K562 (cell line): ENCODE data around the gene MBD3. TPM values are rescaled to one million over a fixed set of nuclear protein-coding genes. Genes with fewer than 3 reads are reported as not detected.
A peak's percentile ranks its signal among the peaks of the same experiment; 100 is the strongest.

Experiments used
- ATAC-seq: fragments of 200-7000 bp; cut with Tn5 transposase; 3 replicates; pipeline ENCODE4 v1.9.1; 2020; ENCODE audit warnings: moderate library complexity
- BruUV-seq: library from RNA; stranded (reverse); fragments of 400-500 nt; replicated peaks from 2 replicates; lab custom pipeline; 2021; lab: Mats Ljungman, UMichigan
- CTCF ChIA-PET: fragments of 300-600 bp; formaldehyde crosslinking; extraction: SDS; loops from one replicate; lab custom pipeline; 2021; ENCODE audit warnings: low intra/inter-chr PET ratio; lab: Yijun Ruan, JAX
- POLR2A ChIA-PET: fragments of 300-600, 350-650 bp; sonication (Branson Sonifier 250); formaldehyde crosslinking; extraction: SDS; loops from one replicate; lab custom pipeline; 2021; ENCODE audit warnings: antibody characterized with exemption, inconsistent platforms; lab: Yijun Ruan, JAX
- DNase-seq, 4 experiments: peaks; one replicate each; pipeline versions ENCODE4 v3.0.0 to v3.0.0-alpha.2; 2011 to 2018; ENCODE audit warnings: low spot score in 3 of 4, mixed read lengths in 3 of 4; ENCODE audit errors: extremely low read depth in 1 of 4
- FAIRE-seq: peaks from 2 replicates; lab custom pipeline; 2011; peaks lifted over from hg19 to GRCh38; lab: Jason Lieb, UNC
- H2AFZ ChIP-seq: 2 replicates; pipeline ENCODE4 v1.6.0; 2011; ENCODE audit warnings: low read depth, low read length, control low read depth, inconsistent platforms
- H3K27ac ChIP-seq: fragments of 200-600 bp; 3 replicates; pipeline ENCODE4 v1.8.0; 2011; ENCODE audit warnings: low read depth, mild to moderate bottlenecking, control low read depth, inconsistent platforms, low read length, moderate library complexity, mixed read lengths; ENCODE audit errors: extremely low read depth
- H3K27me3 ChIP-seq, 2 experiments: fragments of 300-600 bp in 1 of 2; 2 replicates in 1 of 2; 3 replicates in 1 of 2; pipeline versions ENCODE4 v1.6.0 to v1.8.0; 2011; ENCODE audit warnings: inconsistent platforms in 2 of 2, low read length in 2 of 2, mild to moderate bottlenecking in 1 of 2, mixed read lengths in 1 of 2, moderate library complexity in 1 of 2; ENCODE audit not compliant: control insufficient read depth in 2 of 2, insufficient read depth in 2 of 2
- H3K36me3 ChIP-seq: fragments of 300-600 bp; 3 replicates; pipeline ENCODE4 v1.8.0; 2011; ENCODE audit warnings: mild to moderate bottlenecking, low read length, inconsistent platforms; ENCODE audit not compliant: control insufficient read depth, insufficient read depth
- H3K4me1 ChIP-seq, 2 experiments: fragments of 200-600 bp in 1 of 2; replicated peaks in 1 of 2; 2 replicates in 1 of 2; 3 replicates in 1 of 2; pipeline versions ENCODE4 v1.5.1 to v1.8.0; 2011; ENCODE audit warnings: inconsistent platforms in 2 of 2, low read length in 2 of 2, mild to moderate bottlenecking in 1 of 2, mixed read lengths in 1 of 2, moderate library complexity in 1 of 2; ENCODE audit not compliant: control insufficient read depth in 2 of 2, insufficient read depth in 2 of 2
- H3K4me2 ChIP-seq: 2 replicates; pipeline ENCODE4 v1.6.1; 2011; ENCODE audit warnings: low read length, control low read depth, inconsistent platforms, mixed read lengths; ENCODE audit not compliant: insufficient read depth
- H3K4me3 ChIP-seq: fragments of 200-600 bp; sonication (generic), shearing (Covaris generic); 2 replicates; pipeline ENCODE4 v1.5.1; 2016; ENCODE audit warnings: control low read depth, inconsistent platforms
- H3K79me2 ChIP-seq: fragments of 200-600 bp; 3 replicates; pipeline ENCODE4 v1.8.0; 2011; ENCODE audit warnings: low read length, inconsistent platforms; ENCODE audit not compliant: control insufficient read depth, insufficient read depth
- H3K9ac ChIP-seq, 2 experiments: 2 replicates each; pipeline versions ENCODE4 v1.6.0 to v1.6.1; 2011; ENCODE audit warnings: low read depth in 2 of 2, low read length in 2 of 2, control low read depth in 1 of 2, inconsistent platforms in 1 of 2, mild to moderate bottlenecking in 1 of 2, mixed read lengths in 1 of 2; ENCODE audit not compliant: insufficient read depth in 1 of 2
- H3K9me1 ChIP-seq: one replicate; pipeline ENCODE4 v1.6.0; 2011; ENCODE audit warnings: inconsistent platforms, mild to moderate bottlenecking, low read length, moderate library complexity; ENCODE audit not compliant: control insufficient read depth, insufficient read depth
- H3K9me3 ChIP-seq: replicated peaks from 2 replicates; pipeline ENCODE4 v1.5.1; 2011; ENCODE audit warnings: low read depth, low read length, inconsistent platforms; ENCODE audit not compliant: control insufficient read depth, insufficient read depth
- H4K20me1 ChIP-seq: replicated peaks from 2 replicates; pipeline ENCODE4 v1.6.1; 2011; ENCODE audit warnings: low read length, inconsistent platforms, mixed read lengths; ENCODE audit not compliant: control insufficient read depth, insufficient read depth
- GABPB2 ChIP-seq: fragments of 250-450 bp; sonication (Bioruptor Pico); conservative IDR thresholded peaks from 2 replicates; pipeline ENCODE4 v1.5.1; 2021; ENCODE audit warnings: mild to moderate bottlenecking
- NCOA4 ChIP-seq: fragments of 450-650 bp; IDR thresholded peaks from 2 replicates; pipeline ENCODE4 v1.6.1; 2018; ENCODE audit warnings: mild to moderate bottlenecking; ENCODE audit not compliant: partially characterized antibody
- POLR2G ChIP-seq: fragments of 200-400 bp; formaldehyde crosslinking; IDR thresholded peaks from 2 replicates; pipeline ENCODE4 v1.6.1; 2017; ENCODE audit warnings: low read depth, mild to moderate bottlenecking, antibody characterized with exemption, low read length, moderate library complexity
- SNRNP70 ChIP-seq: fragments of 200-400 bp; formaldehyde crosslinking; optimal IDR thresholded peaks from 2 replicates; pipeline ENCODE3; 2017; ENCODE audit warnings: low read depth, low read length
- YY1 ChIP-seq, 3 experiments: IDR thresholded peaks; 2 replicates each; pipeline ENCODE4 v1.6.1; 2011; ENCODE audit warnings: low read length in 2 of 3, mild to moderate bottlenecking in 2 of 3, moderate library complexity in 2 of 3, borderline replicate concordance in 1 of 3, control low read depth in 1 of 3, low read depth in 1 of 3; ENCODE audit not compliant: insufficient read depth in 3 of 3, insufficient replicate concordance in 2 of 3, control insufficient read depth in 1 of 3, insufficient read length in 1 of 3; ENCODE audit errors: extremely low read depth in 1 of 3
- WGBS: fragments of 100-300 bp; shearing (Covaris generic); methylation state at CpG from one replicate; pipeline ENCODE4 v1.1.6; 2016; ENCODE audit warnings: low coverage, mixed read lengths; ENCODE audit not compliant: insufficient coverage; ENCODE audit errors: missing lambda C conversion rate; 5-methylcytosine and 5-hydroxymethylcytosine counted together
- in situ Hi-C: fragments of 300-500 bp; cut with MboI; formaldehyde crosslinking; loops from 4 replicates; pipeline ENCODE4 v1.15.0; 2018; ENCODE audit warnings: inconsistent platforms, mixed read lengths
- intact Hi-C: fragments of 100-400 bp; cut with micrococcal nuclease; formaldehyde crosslinking; loops from 2 replicates; pipeline ENCODE4 v1.14.2; 2022
- polyA plus RNA-seq, 8 experiments: library from polyadenylated mRNA; depleted of rRNA in 4 of 8; stranded (reverse) in 5 of 8; unstranded in 3 of 8; fragments of >200 nt; fragmentation: Nextera tagmentation in 2 of 8; fragmentation: Illumina TruSeq in 1 of 8; extraction: Ambion mirVana in 2 of 8; extraction: Trizol in 1 of 8; gene quantifications; 2 replicates each; pipeline versions ENCODE4 v1.2.1 to v1.2.3, GENCODE V29; 2011 to 2014; ENCODE audit warnings: inconsistent platforms in 1 of 8, missing spikeins in 1 of 8
- total RNA-seq, 7 experiments: library from RNA; depleted of rRNA in 6 of 7; stranded (reverse); fragments of >200 nt in 6 of 7; fragmentation: Illumina TruSeq in 2 of 7; extraction: Trizol in 2 of 7; gene quantifications; 2 replicates each; pipeline versions ENCODE4 v1.2.1 to v1.2.3, GENCODE V29; 2011 to 2021; ENCODE audit warnings: low replicate concordance in 1 of 7

MBD3 gene
- total and polyA plus RNA-seq, 9 of the 15 experiments (the other 6 are each of a cell fraction or from before 2014, with no cell fraction given): 0.24 to 137 (median 30.9) TPM

DNA sequence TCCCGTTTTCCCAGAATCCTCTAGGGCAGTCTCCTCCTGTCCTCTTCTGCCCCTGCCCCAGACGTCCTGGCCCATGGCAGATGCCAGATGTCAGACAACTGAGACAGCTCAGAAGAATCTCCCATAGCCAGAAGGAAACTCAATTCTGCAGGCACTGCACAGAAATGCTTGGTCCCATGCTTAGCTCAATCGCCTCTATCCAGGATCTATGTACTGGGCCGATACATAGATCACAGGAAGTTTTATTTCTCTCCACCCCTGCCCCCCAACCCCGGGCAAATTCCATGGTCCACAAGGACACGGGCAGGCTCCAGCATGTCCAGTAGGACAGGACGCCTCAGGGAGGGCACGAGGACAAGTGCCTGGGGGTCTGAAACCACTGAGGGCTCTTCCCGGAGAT is 4.8 kb downstream of the MBD3 start:
- Histone ChIP-seq H3K27ac (no peak overlapping the region), H3K9ac (no peak overlapping the region), H3K9me1 (no peaks in the 10 kb centered on the region)

DNA sequence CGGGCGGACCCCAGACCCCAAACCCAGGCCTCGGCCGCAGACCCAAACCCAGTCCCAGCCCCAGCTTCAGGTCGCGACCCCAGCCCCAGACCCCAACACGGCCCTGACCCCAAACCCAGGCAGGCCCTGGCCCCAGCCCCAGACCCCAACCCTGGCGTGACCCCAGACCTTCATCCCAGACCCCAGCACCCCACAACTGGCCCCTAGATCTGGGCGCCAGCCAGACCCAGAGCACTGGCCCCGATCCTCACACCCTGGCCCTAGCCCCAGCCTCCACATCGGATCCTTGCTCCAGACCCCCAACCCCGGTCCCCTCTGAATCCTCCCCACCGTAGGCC is 7.5 kb downstream of the MBD3 start:
- no peak for ATAC-seq
- DNase-seq: peak in 1 of 4 experiments; percentile 6
- Histone ChIP-seq H3K27me3 (no peaks in the 10 kb centered on the region), H3K4me2 (no peak overlapping the region), H3K36me3 (peaks cover 77% of the 10 kb centered on the region; the same call in 2 of the 3 replicates), H4K20me1 (no peaks in the 10 kb centered on the region), H3K9ac (no peak overlapping the region), H2AFZ (no peak overlapping the region), H3K79me2 (peaks cover 52% of the 10 kb centered on the region), H3K27ac (no peak overlapping the region), H3K9me3 (no peaks in the 10 kb centered on the region), H3K4me3 (no peak overlapping the region), H3K9me1 (no peaks in the 10 kb centered on the region), H3K4me1 (peaks cover 6 to 12% of the 10 kb centered on the region in 2 experiments; a peak in 4 of 5 replicates)
- whole genome bisulfite sequencing: 100% methylated on average over 3 of the region's 13 CpGs
- no TSS peak for BruUV-seq
- no peak for FAIRE-seq
- TF ChIP-seq POLR2G (peak; percentile 6; the same call in 1 of the 2 replicates), NCOA4 (no peak), YY1 (IDR thresholded peaks at IDR 0.05; ENCODE audit: borderline replicate concordance in 1 of 3, control insufficient read depth in 1 of 3, extremely low read depth in 1 of 3, insufficient read depth in 3 of 3, insufficient read length in 1 of 3, insufficient replicate concordance in 2 of 3, low read depth in 1 of 3, low read length in 2 of 3) (no peak), SNRNP70 (no peak)
- intact Hi-C loops: no loop called here
- in situ Hi-C loops: no loop called here
- ChIA-PET CTCF (no interaction called here), POLR2A (no interaction called here)

More for the DNA sequence above, 4.8 kb downstream of the MBD3 start:
- no peaks in the 10 kb centered on the region for H3K9me3 ChIP-seq
- intact Hi-C loops: no loop called here
- no peak for TF ChIP-seq GABPB2
- TF ChIP-seq, all 486 proteins: peak for 0
- 91% methylated on average over 9 of the region's 9 CpGs for WGBS
- 0 out of 2 replicates have a peak, but pooled peaks cover 8% of the 10 kb centered on the region for H4K20me1 ChIP-seq
- FAIRE-seq (no peak), DNase-seq (no peak), ATAC-seq (no peak)
- peaks cover 15 to 28% of the 10 kb centered on the region in 2 experiments for H3K4me1 ChIP-seq
- BruUV-seq: no TSS peak
- in situ Hi-C loops: no loop called here
- H2AFZ ChIP-seq: no peak overlapping the region
- peaks cover 63% of the 10 kb centered on the region; the same call in 2 of the 3 replicates for H3K36me3 ChIP-seq
- no peak overlapping the region for H3K4me2 ChIP-seq
- H3K27me3 ChIP-seq: no peaks in the 10 kb centered on the region
- ChIA-PET CTCF (no interaction called here), POLR2A (interaction anchor here (0.6 to 6.6 kb wide), 7 partner anchors 9 to 648 kb away, joined by 3 to 40 read pairs (median 3); partner anchors contain the start of gene PLEKHJ1)
- H3K4me3 ChIP-seq: no peak overlapping the region
- peaks cover 72% of the 10 kb centered on the region for H3K79me2 ChIP-seq
